HL-60/S4 (cell line): ENCODE measurements around the gene RABEP2.
"Not testable (repeated sequence)": the region's sequence is repeated elsewhere in the genome, so short reads cannot be mapped to it uniquely, and the experiment has no call there.

Experiments
- in situ Hi-C: fragments of 300-500 bp; cut with MboI; formaldehyde crosslinking; loops from 2 replicates; pipeline ENCODE4 v1.14.3; 2022; ENCODE audit warnings: low sequenced_read_pairs

The RABEP2 gene

GRCh38 chr16:28924762-28925385, at the start of gene RABEP2:
Gene RABEP2, minus strand, starts transcription at chr16:28925238. Its CDS starts 75 bp downstream, at chr16:28925163.
- in situ Hi-C loops, result loop anchor here (10.0 kb wide), 1 partner anchor 50 kb away; the partner anchor contains the start of gene ATP2A1

GRCh38 chr16:28974437-28975157, 49.6 kb upstream of the RABEP2 start, which contains the start of gene SPNS1:
Gene SPNS1, plus strand, starts transcription at chr16:28974778. Its CDS starts 374 bp downstream, at chr16:28975152.
- in situ Hi-C loops, result no loop called here

DNA sequence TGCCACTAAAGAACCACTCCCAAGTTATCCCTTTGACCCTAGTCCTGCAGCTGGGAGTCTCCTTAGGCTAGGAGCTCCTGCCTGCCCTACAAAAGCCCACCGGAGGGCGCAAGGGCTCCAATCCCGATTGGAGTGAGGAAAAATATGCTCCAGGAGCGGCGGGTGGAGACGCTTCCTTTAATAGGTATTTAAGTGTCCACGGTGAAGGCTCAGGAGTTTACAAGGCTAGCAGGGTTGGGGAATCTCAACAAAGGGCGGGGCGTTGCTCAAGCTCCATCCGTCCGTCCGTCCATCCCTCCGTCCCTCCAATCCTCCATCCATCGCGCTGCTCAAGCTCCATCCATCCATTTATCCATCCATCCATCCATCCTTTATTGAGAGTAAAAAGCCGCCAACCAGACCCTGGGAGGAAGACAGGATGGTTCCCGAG, 49.0 kb upstream of the RABEP2 start:
- in situ Hi-C loops, result no loop called here

GRCh38 chr16:28969696-28970095, 44.7 kb upstream of the RABEP2 start:
- in situ Hi-C loops, result not testable (repeated sequence)

DNA sequence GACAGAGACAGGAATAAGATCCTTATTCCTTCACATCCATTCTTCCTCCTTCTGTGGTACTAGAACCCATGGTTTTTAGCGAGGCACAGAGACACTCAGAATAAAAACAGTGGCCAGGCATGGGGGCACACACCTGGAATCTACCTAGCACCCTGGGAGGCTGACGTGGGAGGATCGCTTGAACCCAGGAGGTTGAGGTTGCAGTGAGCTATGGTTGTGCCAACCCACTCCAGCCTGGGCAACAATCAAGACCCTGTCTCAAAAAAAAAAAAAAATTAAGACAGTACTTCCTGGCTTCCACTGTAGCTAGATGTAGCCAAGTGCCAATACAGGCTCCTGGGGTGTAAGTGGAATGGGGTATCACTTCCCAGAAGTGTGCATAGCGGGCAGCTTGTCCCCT, 42.1 kb upstream of the RABEP2 start:
- in situ Hi-C loops, result no loop called here

DNA sequence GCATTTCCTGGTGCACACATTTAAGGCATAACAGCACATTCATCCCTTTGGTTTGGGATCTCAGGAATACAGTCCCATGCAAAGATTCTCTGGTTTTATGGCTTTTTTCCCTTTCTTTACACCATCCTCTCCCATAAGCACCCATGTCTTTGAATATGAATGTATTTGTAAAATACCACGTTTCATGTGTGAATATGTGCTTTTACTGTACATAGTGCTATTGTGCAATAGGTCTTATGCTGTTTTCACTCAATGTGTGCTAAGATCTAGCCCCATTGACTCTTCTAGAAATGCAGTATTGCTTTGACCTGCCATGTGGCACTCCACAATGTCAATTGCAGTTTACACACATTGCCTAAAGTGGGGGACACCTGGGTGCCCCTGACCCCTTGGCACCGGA, 39.5 kb upstream of the RABEP2 start:
- in situ Hi-C loops, result no loop called here

DNA sequence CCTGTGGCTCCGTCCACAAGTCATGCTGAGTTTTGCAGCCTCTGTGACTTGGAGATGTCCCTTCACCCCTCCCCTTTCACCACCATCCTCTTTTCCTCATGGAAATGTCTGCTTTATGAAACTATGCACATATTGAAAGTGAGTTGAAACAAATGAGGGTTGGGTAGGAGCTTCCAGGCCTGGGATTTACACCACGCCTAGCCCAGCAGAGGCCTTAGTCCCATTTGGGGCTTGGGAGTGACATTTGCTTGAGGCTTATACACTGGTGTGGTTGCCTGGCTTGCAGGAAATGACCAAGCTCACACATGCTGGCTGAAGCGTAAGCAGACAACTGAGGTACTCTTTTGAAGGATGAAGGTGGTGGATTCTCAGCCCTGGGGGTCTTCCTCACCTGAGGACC, 39.0 kb upstream of the RABEP2 start:
- in situ Hi-C loops, result no loop called here

DNA sequence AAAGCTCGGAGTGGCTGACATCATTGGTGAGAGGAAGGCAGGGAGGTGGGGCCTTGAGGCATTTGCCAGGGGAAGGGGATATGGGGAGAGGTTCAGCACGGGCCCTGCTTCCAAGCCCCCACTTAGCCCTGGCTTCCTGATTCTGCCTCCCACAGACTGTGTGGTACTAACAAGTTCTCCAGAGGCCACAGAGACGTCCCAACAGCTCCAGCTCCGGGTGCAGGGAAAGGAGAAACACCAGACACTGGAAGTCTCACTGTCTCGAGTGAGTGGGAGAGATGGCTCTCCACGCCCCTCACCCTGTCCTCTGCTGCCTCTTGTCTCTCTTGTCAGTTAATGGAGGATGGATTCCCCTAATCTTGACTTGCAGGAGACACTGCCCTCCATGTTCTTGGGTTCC, 33.8 kb upstream of the RABEP2 start:
- in situ Hi-C loops, result no loop called here

- in situ Hi-C loops, result no loop called here
Measured at GRCh38 chr16:28958216-28958615, 33.2 kb upstream of the RABEP2 start.

DNA sequence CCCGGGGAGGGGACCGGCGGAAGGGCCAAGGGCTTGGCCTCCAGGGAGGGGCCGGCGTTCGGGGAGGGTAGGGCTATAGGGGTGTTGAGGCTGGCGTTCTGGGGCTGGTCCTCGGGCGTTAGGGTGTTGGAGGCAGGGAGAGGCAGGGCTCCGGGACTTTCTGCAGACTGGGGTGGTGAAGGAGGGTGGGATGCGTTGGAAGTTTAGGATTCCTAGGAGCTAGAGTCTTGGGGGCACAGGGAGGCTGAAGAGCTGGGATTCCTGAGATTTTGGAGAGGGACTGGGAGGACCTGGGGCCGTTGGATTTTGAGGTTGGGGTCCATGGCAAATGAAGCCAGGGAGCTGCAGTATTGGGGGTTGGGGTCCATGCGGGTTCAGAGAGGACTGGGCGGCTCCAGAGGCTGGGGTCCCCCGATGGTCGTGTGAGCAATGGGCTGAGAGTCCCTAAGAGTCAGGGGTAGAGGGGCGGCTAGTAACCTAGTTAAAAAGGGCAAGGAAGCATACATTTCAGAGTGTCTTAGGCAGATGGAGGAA, 26.4 kb upstream of the RABEP2 start:
- in situ Hi-C loops, result no loop called here

GRCh38 chr16:28950648-28951409, 25.8 kb upstream of the RABEP2 start, which contains the start of gene NFATC2IP:
Gene NFATC2IP, plus strand, starts transcription at chr16:28950937. Its CDS starts 75 bp downstream, at chr16:28951012.
- in situ Hi-C loops, result no loop called here

DNA sequence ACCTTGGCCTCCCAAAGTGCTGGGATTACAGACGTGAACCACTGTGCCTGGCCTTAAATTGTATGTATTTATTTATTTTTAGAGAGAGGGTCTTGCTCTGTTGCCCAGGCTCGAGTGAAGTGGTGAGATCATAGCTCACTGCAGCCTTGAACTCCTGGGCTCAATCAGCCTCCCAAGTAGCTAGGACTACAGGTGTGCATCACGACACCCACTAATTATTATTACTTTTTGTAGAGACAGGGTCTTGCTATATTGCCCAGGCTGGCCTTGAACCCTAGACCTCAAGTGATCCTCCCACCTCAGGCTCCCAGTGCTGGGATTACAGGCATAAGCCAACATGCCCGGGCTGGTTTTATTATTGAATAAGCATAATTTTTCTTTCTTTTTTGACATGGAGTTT, 21.6 kb upstream of the RABEP2 start:
- in situ Hi-C loops, result no loop called here

DNA sequence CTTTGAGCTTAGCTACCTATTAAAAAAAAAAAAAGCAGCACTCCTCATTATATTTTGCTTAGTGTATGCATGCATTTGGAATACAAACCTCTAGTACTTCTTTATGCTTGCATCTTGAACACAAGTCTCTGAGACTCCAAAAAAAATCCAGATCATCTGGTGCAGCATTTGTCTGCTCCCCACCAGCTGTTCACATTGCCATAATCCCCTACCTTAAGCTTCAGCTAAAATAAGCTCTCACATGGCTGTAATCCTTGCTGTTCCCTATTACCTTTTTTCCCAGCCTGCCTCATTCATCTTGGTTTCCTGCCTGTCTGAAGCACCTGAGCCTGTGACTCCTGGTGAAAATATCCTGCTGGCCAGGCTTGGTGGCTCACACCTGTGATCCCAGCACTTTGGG, 18.2 kb upstream of the RABEP2 start:
- in situ Hi-C loops, result no loop called here

DNA sequence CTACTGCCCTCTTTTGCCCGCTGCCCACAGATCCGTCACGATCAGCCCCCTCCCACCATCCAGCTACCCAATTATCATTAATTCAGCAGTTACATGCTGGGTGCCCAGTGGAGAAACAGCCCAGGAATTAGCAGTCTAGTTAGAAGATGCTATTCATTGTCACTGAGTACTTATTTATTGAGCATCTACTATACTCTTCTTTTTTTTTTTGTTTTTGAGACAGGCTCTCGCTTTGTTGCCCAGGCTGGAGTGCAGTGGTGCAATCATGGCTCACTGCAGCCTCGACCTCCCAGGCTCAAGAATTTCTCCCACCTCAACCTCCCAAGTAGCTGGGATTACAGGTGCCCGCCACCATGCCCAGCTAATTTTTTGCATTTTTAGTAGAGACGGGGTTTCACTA, 14.8 kb upstream of the RABEP2 start:
- in situ Hi-C loops, result not testable (repeated sequence)

- in situ Hi-C loops, result no loop called here
Measured at GRCh38 chr16:28938721-28939120, 13.7 kb upstream of the RABEP2 start.

DNA sequence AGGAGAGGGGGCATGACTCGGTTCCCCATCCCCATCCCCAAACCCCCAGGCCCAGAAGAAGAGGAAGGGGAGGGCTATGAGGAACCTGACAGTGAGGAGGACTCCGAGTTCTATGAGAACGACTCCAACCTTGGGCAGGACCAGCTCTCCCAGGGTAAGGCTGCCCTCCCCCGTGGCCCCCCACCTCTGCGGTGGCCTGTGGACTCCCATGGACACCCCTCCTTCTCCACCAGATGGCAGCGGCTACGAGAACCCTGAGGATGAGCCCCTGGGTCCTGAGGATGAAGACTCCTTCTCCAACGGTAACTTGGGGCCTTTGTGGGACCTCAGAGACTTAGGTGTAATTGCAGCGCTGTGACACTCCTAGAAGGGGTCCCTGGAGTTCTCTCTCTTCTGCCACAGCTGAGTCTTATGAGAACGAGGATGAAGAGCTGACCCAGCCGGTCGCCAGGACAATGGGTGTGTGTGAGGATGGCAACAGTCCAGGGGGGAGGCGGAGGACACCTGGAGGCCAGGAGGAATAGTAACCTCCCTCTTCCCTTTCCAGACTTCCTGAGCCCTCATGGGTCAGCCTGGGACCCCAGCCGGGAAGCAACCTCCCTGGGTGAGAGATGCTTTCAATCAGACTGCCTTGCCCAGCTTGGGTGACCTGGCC, 12.3 kb upstream of the RABEP2 start:
- in situ Hi-C loops, result no loop called here

- in situ Hi-C loops, result no loop called here
Measured at GRCh38 chr16:28936784-28937155, 11.7 kb upstream of the RABEP2 start.

GRCh38 chr16:28935924-28936783, 11.1 kb upstream of the RABEP2 start:
- in situ Hi-C loops, result no loop called here

DNA sequence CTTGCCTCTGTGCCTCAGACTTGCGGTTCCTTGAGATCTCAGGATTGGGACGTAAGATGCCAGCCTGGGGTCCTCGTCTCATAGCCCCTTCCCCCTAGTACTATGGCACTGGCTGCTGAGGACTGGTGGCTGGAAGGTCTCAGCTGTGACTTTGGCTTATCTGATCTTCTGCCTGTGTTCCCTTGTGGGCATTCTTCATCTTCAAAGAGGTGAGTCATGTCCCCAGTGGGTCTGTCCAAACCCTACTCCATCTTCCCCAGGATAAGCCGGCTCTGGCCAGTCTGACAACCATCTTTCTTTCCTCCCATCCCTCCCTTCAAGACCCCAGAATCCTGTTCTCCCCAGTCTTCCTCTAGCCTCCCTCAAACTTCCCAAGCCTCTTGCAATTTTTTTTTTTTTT, 10.3 kb upstream of the RABEP2 start:
- in situ Hi-C loops, result no loop called here

DNA sequence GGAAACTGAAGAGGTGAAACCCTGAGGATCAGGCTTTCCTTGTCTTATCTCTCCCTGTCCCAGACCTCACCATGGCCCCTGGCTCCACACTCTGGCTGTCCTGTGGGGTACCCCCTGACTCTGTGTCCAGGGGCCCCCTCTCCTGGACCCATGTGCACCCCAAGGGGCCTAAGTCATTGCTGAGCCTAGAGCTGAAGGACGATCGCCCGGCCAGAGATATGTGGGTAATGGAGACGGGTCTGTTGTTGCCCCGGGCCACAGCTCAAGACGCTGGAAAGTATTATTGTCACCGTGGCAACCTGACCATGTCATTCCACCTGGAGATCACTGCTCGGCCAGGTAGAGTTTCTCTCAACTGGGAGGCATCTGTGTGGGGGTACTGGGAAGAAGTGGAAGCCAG, 8.1 kb upstream of the RABEP2 start:
- in situ Hi-C loops, result no loop called here
